Measurements from ENCODE around the gene NACC1. TPM values are rescaled to one million over a fixed set of nuclear protein-coding genes. Genes with fewer than 3 reads are reported as not detected.

The NACC1 gene
- total and polyA plus RNA-seq, 2 of the 13 experiments (the other 11 are each of a cell fraction or from before 2014, with no cell fraction given) = 31.8 to 42.3 TPM

GRCh38 chr19:13116282-13117175 lies 1.5 kb upstream of the NACC1 start, which contains the start of gene TRMT1:
TSS of gene TRMT1 (minus strand) at chr19:13116740. CDS start at chr19:13116399, 341 bp downstream.
- BruUV-seq (replicated peaks) = TSS peak; percentile 85
- Histone ChIP-seq H3K4me3 (replicated peaks in 1 of 3; ENCODE audit: insufficient read depth in 1 of 3, low read depth in 2 of 3, low read length in 3 of 3) (peak within 1 kb of the TSS; percentile 94 to 96 (median 95)), H3K36me3 (replicated peaks in 1 of 2; ENCODE audit: control insufficient read depth in 1 of 2, insufficient read depth in 2 of 2, low read length in 2 of 2) (peaks cover 4 to 24% of the 10 kb centered on the region in 2 experiments; a peak in 3 of 5 replicates), H3K4me1 (ENCODE audit: insufficient read depth, low read length) (peaks cover 35% of the 10 kb centered on the region), H3K27me3 (ENCODE audit: control insufficient read depth in 1 of 2, insufficient read depth in 2 of 2, low read length in 2 of 2) (no peaks in the 10 kb centered on the region; a peak in 1 of 5 replicates), H3K27ac (ENCODE audit: extremely low read length, insufficient read depth, low read length) (peak within 1 kb of the TSS; percentile 83), H3K9ac (ENCODE audit: insufficient read depth, low read depth, low read length) (peak within 1 kb of the TSS; percentile 89), H4K20me1 (ENCODE audit: insufficient read depth, low read length) (peaks cover 19% of the 10 kb centered on the region), H3K79me2 (ENCODE audit: insufficient read depth, low read length) (peaks cover 48% of the 10 kb centered on the region), H2AFZ (ENCODE audit: low read length) (peak within 1 kb of the TSS; percentile 85), H3K4me2 (ENCODE audit: low read depth, low read length) (peak within 1 kb of the TSS; percentile 95), H3K9me3 (ENCODE audit: low read length) (no peaks in the 10 kb centered on the region)
- FAIRE-seq (peak; percentile 83), ATAC-seq (peak; percentile 64), DNase-seq (ENCODE audit: low spot score) (peak; percentile 90)
- in situ Hi-C loops (cut with HindIII; ENCODE audit: extremely low pct_ligation_motif_present, low pct_unique_long_range_greater_than_20kb) = loop anchor here (5.0 kb wide), 1 partner anchor 36 kb away; the partner anchor contains the start of genes IER2 and STX10
- CTCF ChIA-PET (ENCODE audit: low intra/inter-chr PET ratio, low total read pairs) = no interaction called here
- under 1% methylated on average over 13 of the region's 51 CpGs for WGBS (ENCODE audit: low lambda C conversion rate)
- intact Hi-C loops (cut with micrococcal nuclease; ENCODE audit: unreplicated experiment) = loop anchor here (5.0 kb wide), 1 partner anchor 36 kb away; the partner anchor contains the start of genes IER2 and STX10
- POLR2A ChIA-PET = interaction anchor here (1.9 to 2.7 kb wide), 2 partner anchors 12 to 47 kb away, joined by 9 to 17 read pairs; no protein-coding TSS in a partner anchor
- no peak for TF ChIP-seq NFE2 (CRISPR knock-in tag; IDR thresholded peaks at IDR 0.05)
- 0 out of 2 replicates have a peak, but pooled peaks have one; percentile 15 for TF ChIP-seq MTF2 (CRISPR knock-in tag; IDR thresholded peaks at IDR 0.05; ENCODE audit: borderline replicate concordance)
- peak; percentile 98 for TF ChIP-seq MXD3 (CRISPR knock-in tag; IDR thresholded peaks at IDR 0.05)
- no peak for TF ChIP-seq TRAFD1 (CRISPR knock-in tag; IDR thresholded peaks at IDR 0.05; ENCODE audit: borderline replicate concordance)
- TF ChIP-seq ARID5B (CRISPR knock-in tag; IDR thresholded peaks at IDR 0.05) = peak; percentile 40; the same call in 1 of the 2 replicates
- no peak for TF ChIP-seq ONECUT2 (CRISPR knock-in tag; IDR thresholded peaks at IDR 0.05)
- no peak for TF ChIP-seq ZNF468 (CRISPR knock-in tag; IDR thresholded peaks at IDR 0.05)
- TF ChIP-seq BRD4 (CRISPR knock-in tag; IDR thresholded peaks at IDR 0.05) = peak; percentile 88; the same call in 1 of the 2 replicates
- TF ChIP-seq BHLHE40 (IDR thresholded peaks at IDR 0.05; ENCODE audit: low read length) = peak; percentile 16; the same call in 1 of the 2 replicates
- no peak for TF ChIP-seq TAF1 (CRISPR knock-in tag; IDR thresholded peaks at IDR 0.05)
- TF ChIP-seq ZKSCAN5 (CRISPR knock-in tag; IDR thresholded peaks at IDR 0.05) = no peak
- TF ChIP-seq ZSCAN5A (CRISPR knock-in tag; IDR thresholded peaks at IDR 0.05; ENCODE audit: borderline replicate concordance) = no peak
- no peak for TF ChIP-seq SATB2 (CRISPR knock-in tag; IDR thresholded peaks at IDR 0.05)
- peak; percentile 97 for TF ChIP-seq RCOR2 (CRISPR knock-in tag; IDR thresholded peaks at IDR 0.05)
- no peak for TF ChIP-seq ZFP1 (CRISPR knock-in tag; IDR thresholded peaks at IDR 0.05)
- TF ChIP-seq ZNF530 (CRISPR knock-in tag; IDR thresholded peaks at IDR 0.05; ENCODE audit: low read depth) = no peak

Data from HepG2 (cell line).